HepG2 (cell line): Measurements from ENCODE around the gene NT5C1A. TPM values are rescaled to one million over a fixed set of nuclear protein-coding genes. Genes with fewer than 3 reads are reported as not detected.

Source experiments
- ATAC-seq: fragments of 200-7000 bp; cut with Tn5 transposase; 3 replicates; pipeline ENCODE4 v1.9.1; 2020; ENCODE audit warnings: mild to moderate bottlenecking, moderate library complexity
- BruUV-seq: library from RNA; stranded (reverse); fragments of 400-500 nt; replicated peaks from 2 replicates; lab custom pipeline; 2021; lab: Mats Ljungman, UMichigan
- CTCF ChIA-PET: fragments of 300-600 bp; formaldehyde crosslinking; extraction: SDS; loops from one replicate; lab custom pipeline; 2021; ENCODE audit warnings: low total read pairs, inconsistent platforms, low intra/inter-chr PET ratio; lab: Yijun Ruan, JAX
- POLR2A ChIA-PET: fragments of 350-600 bp; sonication (Branson Sonifier 250); formaldehyde crosslinking; loops from one replicate; lab custom pipeline; 2020; ENCODE audit warnings: antibody characterized with exemption, inconsistent platforms; lab: Yijun Ruan, JAX
- DNase-seq: peaks from one replicate; pipeline ENCODE4 v3.0.0-alpha.2; 2015; ENCODE audit warnings: low spot score
- FAIRE-seq: peaks from 3 replicates; lab custom pipeline; 2011; peaks lifted over from hg19 to GRCh38; lab: Jason Lieb, UNC
- H2AFZ ChIP-seq: one replicate; pipeline ENCODE4 v1.6.1; 2011; ENCODE audit warnings: low read length, inconsistent platforms
- H3K27ac ChIP-seq: fragments of 300-600 bp; 3 replicates; pipeline ENCODE4 v1.8.0; 2011; ENCODE audit warnings: mixed run types, mild to moderate bottlenecking, mixed read lengths, low read length, inconsistent platforms; ENCODE audit not compliant: insufficient read depth; ENCODE audit errors: extremely low read length
- H3K27me3 ChIP-seq, 2 experiments: fragments of 200-600 bp in 1 of 2; 2 replicates in 1 of 2; 3 replicates in 1 of 2; pipeline versions ENCODE4 v1.6.0 to v1.8.0; 2011; ENCODE audit warnings: low read length in 2 of 2, mild to moderate bottlenecking in 2 of 2, moderate library complexity in 2 of 2, inconsistent platforms in 1 of 2; ENCODE audit not compliant: insufficient read depth in 2 of 2, control insufficient read depth in 1 of 2
- H3K36me3 ChIP-seq, 2 experiments: fragments of 200-600 bp in 1 of 2; replicated peaks in 1 of 2; 2 replicates in 1 of 2; 3 replicates in 1 of 2; pipeline versions ENCODE4 v1.5.1 to v1.8.0; 2011; ENCODE audit warnings: low read length in 2 of 2, inconsistent platforms in 1 of 2; ENCODE audit not compliant: insufficient read depth in 2 of 2, control insufficient read depth in 1 of 2
- H3K4me1 ChIP-seq: 2 replicates; pipeline ENCODE4 v1.5.1; 2012; ENCODE audit warnings: low read length, inconsistent platforms; ENCODE audit not compliant: insufficient read depth
- H3K4me2 ChIP-seq: 2 replicates; pipeline ENCODE4 v1.6.0; 2011; ENCODE audit warnings: low read depth, low read length, inconsistent platforms
- H3K4me3 ChIP-seq, 3 experiments: fragments of 200-600 bp in 1 of 3; sonication (generic), shearing (Covaris generic) in 1 of 3; replicated peaks in 1 of 3; 2 replicates each; pipeline ENCODE4 v1.5.1; 2011 to 2016; ENCODE audit warnings: low read length in 3 of 3, inconsistent platforms in 2 of 3, low read depth in 2 of 3, mild to moderate bottlenecking in 2 of 3, control low read depth in 1 of 3, mixed read lengths in 1 of 3; ENCODE audit not compliant: insufficient read depth in 1 of 3
- H3K79me2 ChIP-seq: one replicate; pipeline ENCODE4 v1.6.1; 2011; ENCODE audit warnings: low read length, inconsistent platforms; ENCODE audit not compliant: insufficient read depth
- H3K9ac ChIP-seq: 2 replicates; pipeline ENCODE4 v1.6.0; 2011; ENCODE audit warnings: mild to moderate bottlenecking, low read depth, low read length, inconsistent platforms; ENCODE audit not compliant: insufficient read depth
- H3K9me3 ChIP-seq: 2 replicates; pipeline ENCODE4 v1.5.1; 2012; ENCODE audit warnings: mild to moderate bottlenecking, low read length
- H4K20me1 ChIP-seq: 2 replicates; pipeline ENCODE4 v1.6.0; 2011; ENCODE audit warnings: inconsistent platforms, mild to moderate bottlenecking, low read length, moderate library complexity; ENCODE audit not compliant: insufficient read depth
- AKAP8 ChIP-seq: sonication (generic); formaldehyde crosslinking; IDR thresholded peaks from 2 replicates; pipeline ENCODE4 v1.5.1; 2020; ENCODE audit warnings: mild to moderate bottlenecking, missing genetic modification reagents
- AKNA ChIP-seq: sonication (generic); formaldehyde crosslinking; IDR thresholded peaks from 2 replicates; pipeline ENCODE4 v1.4.0; 2020; ENCODE audit warnings: missing genetic modification reagents, borderline replicate concordance
- CREB1 ChIP-seq, 2 experiments: fragments of 450-650 bp in 1 of 2; IDR thresholded peaks; 2 replicates each; pipeline ENCODE4 v1.6.1; 2016 to 2017; ENCODE audit warnings: control low read depth in 1 of 2, mild to moderate bottlenecking in 1 of 2, missing compliant biosample characterization in 1 of 2, missing genetic modification characterization in 1 of 2
- LBX2 ChIP-seq: sonication (generic); formaldehyde crosslinking; IDR thresholded peaks from 2 replicates; pipeline ENCODE4 v1.5.0; 2020; ENCODE audit warnings: missing genetic modification reagents, mild to moderate bottlenecking, borderline replicate concordance
- MYPOP ChIP-seq: sonication (generic); formaldehyde crosslinking; IDR thresholded peaks from 2 replicates; pipeline ENCODE4 v1.8.1; 2023; ENCODE audit warnings: mild to moderate bottlenecking, moderate library complexity, missing genetic modification reagents
- ZFP36L2 ChIP-seq: sonication (generic); formaldehyde crosslinking; IDR thresholded peaks from 2 replicates; pipeline ENCODE4 v1.4.0; 2020; ENCODE audit warnings: missing genetic modification reagents
- WGBS: methylation state at CpG from one replicate; pipeline ENCODE4 v1.1.6; 2017; ENCODE audit warnings: low lambda C conversion rate; 5-methylcytosine and 5-hydroxymethylcytosine counted together
- in situ Hi-C: cut with HindIII; loops from 2 replicates; pipeline ENCODE4 v1.10.0; 2017; ENCODE audit warnings: low pct_unique_long_range_greater_than_20kb; ENCODE audit not compliant: extremely low pct_ligation_motif_present
- intact Hi-C: fragments of 100-400 bp; cut with micrococcal nuclease; formaldehyde crosslinking; loops from one replicate; pipeline ENCODE4 v1.10.0; 2022; ENCODE audit not compliant: unreplicated experiment
- polyA plus RNA-seq, 8 experiments: library from polyadenylated mRNA; depleted of rRNA in 3 of 8; stranded (reverse) in 7 of 8; unstranded in 1 of 8; fragments of >200 nt; fragmentation: Illumina TruSeq in 4 of 8; extraction: Trizol in 4 of 8; gene quantifications; 2 replicates each; pipeline versions ENCODE4 v1.2.1 to v1.2.3, GENCODE V29; 2011 to 2016; ENCODE audit warnings: low read depth in 4 of 8, missing spikeins in 1 of 8, mixed read lengths in 1 of 8; ENCODE audit not compliant: insufficient read depth in 1 of 8
- total RNA-seq, 5 experiments: library from RNA; depleted of rRNA; stranded (reverse); fragments of >200 nt; fragmentation: Illumina TruSeq; extraction: Trizol; gene quantifications; 2 replicates each; pipeline ENCODE4 v1.2.3, GENCODE V29; 2016; ENCODE audit warnings: low read depth in 1 of 5

NT5C1A gene
- total and polyA plus RNA-seq, 2 of the 13 experiments (the other 11 are each of a cell fraction or from before 2014, with no cell fraction given), result not detected

GRCh38 chr1:39668894-39669293, 3.0 kb downstream of the NT5C1A start:
- H4K20me1 ChIP-seq, result no peaks in the 10 kb centered on the region
- in situ Hi-C loops, result no loop called here
- no peak for TF ChIP-seq CREB1 (IDR thresholded peaks at IDR 0.05)
- no peak for TF ChIP-seq CREB1 (CRISPR knock-in tag; IDR thresholded peaks at IDR 0.05)
- no peak for TF ChIP-seq AKAP8
- TF ChIP-seq AKNA, result no peak
- no peak for TF ChIP-seq LBX2 (CRISPR knock-in tag)
- no peak for TF ChIP-seq MYPOP (CRISPR knock-in tag)
- no peak for TF ChIP-seq ZFP36L2 (CRISPR knock-in tag)
- H3K4me1 ChIP-seq, result peaks cover 8% of the 10 kb centered on the region; the same call in 1 of the 2 replicates
- DNase-seq, result no peak
- no peak overlapping the region for H2AFZ ChIP-seq
- POLR2A ChIA-PET, result no interaction called here
- no peaks in the 10 kb centered on the region for H3K79me2 ChIP-seq
- H3K36me3 ChIP-seq, result no peaks in the 10 kb centered on the region
- intact Hi-C loops, result no loop called here
- no TSS peak for BruUV-seq
- H3K4me3 ChIP-seq, result no peak overlapping the region
- H3K27me3 ChIP-seq, result peaks cover 5 to 70% of the 10 kb centered on the region in 2 experiments; a peak in 4 of 5 replicates
- WGBS, result 25% methylated on average over 2 of the region's 3 CpGs
- FAIRE-seq, result no peak
- H3K9ac ChIP-seq, result no peak overlapping the region
- no peak for ATAC-seq
- no peak overlapping the region for H3K27ac ChIP-seq
- no peak overlapping the region for H3K4me2 ChIP-seq
- CTCF ChIA-PET, result no interaction called here
- no peaks in the 10 kb centered on the region for H3K9me3 ChIP-seq
